H9 (cell line): ENCODE measurements around the gene GGA2. TPM values are rescaled to one million over a fixed set of nuclear protein-coding genes. Genes with fewer than 3 reads are reported as not detected.
A peak's percentile ranks its signal among the peaks of the same experiment; 100 is the strongest.

Experiments used
- DNase-seq: peaks from one replicate; pipeline ENCODE4 v3.0.0-alpha.2; 2017
- H2AFZ ChIP-seq: one replicate; pipeline ENCODE4 v1.6.1; 2013; ENCODE audit warnings: mild to moderate bottlenecking, low read length, control low read depth, moderate library complexity
- H2AK5ac ChIP-seq: 2 replicates; pipeline ENCODE4 v1.6.1; 2013; ENCODE audit warnings: low read length, control low read depth, mixed read lengths; ENCODE audit not compliant: insufficient read length
- H2BK120ac ChIP-seq: one replicate; pipeline ENCODE4 v1.6.1; 2013; ENCODE audit warnings: low read depth, mild to moderate bottlenecking, low read length, control low read depth, inconsistent platforms; ENCODE audit not compliant: poor library complexity, severe bottlenecking
- H2BK12ac ChIP-seq: 2 replicates; pipeline ENCODE4 v1.6.1; 2013; ENCODE audit warnings: low read length, control low read depth, mixed read lengths, low read depth; ENCODE audit not compliant: insufficient read length
- H2BK15ac ChIP-seq: 2 replicates; pipeline ENCODE4 v1.6.1; 2013; ENCODE audit warnings: low read depth, low read length, control low read depth
- H2BK20ac ChIP-seq: one replicate; pipeline ENCODE4 v1.6.1; 2013; ENCODE audit warnings: low read depth, mild to moderate bottlenecking, low read length, control low read depth, inconsistent platforms; ENCODE audit not compliant: poor library complexity, severe bottlenecking
- H2BK5ac ChIP-seq: 2 replicates; pipeline ENCODE4 v1.6.1; 2013; ENCODE audit warnings: low read length, control low read depth, mixed read lengths; ENCODE audit not compliant: insufficient read length
- H3K14ac ChIP-seq: 2 replicates; pipeline ENCODE4 v1.6.1; 2013; ENCODE audit warnings: low read length, control low read depth; ENCODE audit not compliant: insufficient read depth
- H3K18ac ChIP-seq: 2 replicates; pipeline ENCODE4 v1.6.1; 2013; ENCODE audit warnings: low read depth, mild to moderate bottlenecking, mixed read lengths, low read length, control low read depth; ENCODE audit not compliant: insufficient read length
- H3K23ac ChIP-seq: 2 replicates; pipeline ENCODE4 v1.6.1; 2013; ENCODE audit warnings: low read length, control low read depth, mixed read lengths, low read depth; ENCODE audit not compliant: insufficient read length
- H3K23me2 ChIP-seq: 2 replicates; pipeline ENCODE4 v1.6.1; 2013; ENCODE audit warnings: low read depth, mild to moderate bottlenecking, mixed read lengths, low read length, control low read depth; ENCODE audit not compliant: insufficient read length, poor library complexity, severe bottlenecking
- H3K27ac ChIP-seq: 2 replicates; pipeline ENCODE4 v1.5.1; 2013; ENCODE audit warnings: low read length, control low read depth, mixed read lengths, low read depth; ENCODE audit not compliant: insufficient read length
- H3K27me3 ChIP-seq: 2 replicates; pipeline ENCODE4 v1.6.1; 2013; ENCODE audit warnings: low read length, control low read depth, inconsistent platforms; ENCODE audit not compliant: insufficient read depth
- H3K4ac ChIP-seq: 2 replicates; pipeline ENCODE4 v1.6.1; 2013; ENCODE audit warnings: low read depth, mild to moderate bottlenecking, control low read depth, inconsistent platforms, low read length, moderate library complexity
- H3K4me1 ChIP-seq: 2 replicates; pipeline ENCODE4 v1.6.1; 2013; ENCODE audit warnings: low read length, control low read depth, inconsistent platforms; ENCODE audit not compliant: insufficient read depth
- H3K4me2 ChIP-seq: 2 replicates; pipeline ENCODE4 v1.6.1; 2013; ENCODE audit warnings: low read length, control low read depth, mixed read lengths; ENCODE audit not compliant: insufficient read length, insufficient read depth
- H3K56ac ChIP-seq: 2 replicates; pipeline ENCODE4 v1.6.1; 2013; ENCODE audit warnings: low read depth, mild to moderate bottlenecking, mixed read lengths, low read length, control low read depth; ENCODE audit not compliant: insufficient read length
- H3K79me1 ChIP-seq: 2 replicates; pipeline ENCODE4 v1.6.1; 2013; ENCODE audit warnings: low read depth, mild to moderate bottlenecking, moderate library complexity, low read length, control low read depth, inconsistent platforms; ENCODE audit not compliant: insufficient read depth, poor library complexity, severe bottlenecking
- H3K79me2 ChIP-seq: 2 replicates; pipeline ENCODE4 v1.6.1; 2013; ENCODE audit warnings: low read length, control low read depth, inconsistent platforms; ENCODE audit not compliant: insufficient read depth
- H3K9ac ChIP-seq: 2 replicates; pipeline ENCODE4 v1.6.1; 2013; ENCODE audit warnings: low read length, control low read depth, mixed read lengths; ENCODE audit not compliant: insufficient read length; ENCODE audit errors: extremely low read depth
- H3K9me3 ChIP-seq: one replicate; pipeline ENCODE4 v1.6.1; 2013; ENCODE audit warnings: low read depth, low read length, inconsistent platforms; ENCODE audit not compliant: control insufficient read depth
- H3T11ph ChIP-seq: one replicate; pipeline ENCODE4 v1.6.1; 2013; ENCODE audit warnings: mild to moderate bottlenecking, low read length, control low read depth, inconsistent platforms
- H4K20me1 ChIP-seq: one replicate; pipeline ENCODE4 v1.6.1; 2013; ENCODE audit not compliant: control insufficient read depth, insufficient read length, insufficient read depth
- H4K5ac ChIP-seq: 2 replicates; pipeline ENCODE4 v1.6.1; 2013; ENCODE audit warnings: low read depth, mild to moderate bottlenecking, mixed read lengths, low read length, control low read depth; ENCODE audit not compliant: insufficient read length
- H4K8ac ChIP-seq: replicated peaks from 2 replicates; pipeline ENCODE4 v1.6.1; 2013; ENCODE audit warnings: low read length, control low read depth, mixed read lengths, low read depth; ENCODE audit not compliant: insufficient read length
- H4K91ac ChIP-seq: 2 replicates; pipeline ENCODE4 v1.6.1; 2013; ENCODE audit warnings: low read depth, mild to moderate bottlenecking, moderate library complexity, mixed read lengths, low read length, control low read depth; ENCODE audit not compliant: insufficient read length
- H3K27ac Mint-ChIP-seq, 3 experiments: 2 replicates in 2 of 3; 3 replicates in 1 of 3; pipeline ENCODE4 v1.8.0; 2020 to 2021; ENCODE audit warnings: mixed read lengths in 3 of 3, mild to moderate bottlenecking in 1 of 3, moderate library complexity in 1 of 3
- H3K27me3 Mint-ChIP-seq: 2 replicates; pipeline ENCODE4 v1.8.0; 2021; ENCODE audit warnings: low read depth, mild to moderate bottlenecking, moderate library complexity, mixed read lengths
- H3K36me3 Mint-ChIP-seq, 3 experiments: 2 replicates in 2 of 3; 3 replicates in 1 of 3; pipeline ENCODE4 v1.8.0; 2020 to 2021; ENCODE audit warnings: low read depth in 3 of 3, mixed read lengths in 3 of 3; ENCODE audit not compliant: insufficient read depth in 1 of 3
- H3K4me1 Mint-ChIP-seq, 2 experiments: 2 replicates each; pipeline ENCODE4 v1.8.0; 2020; ENCODE audit warnings: mixed read lengths in 2 of 2
- H3K4me3 Mint-ChIP-seq, 2 experiments: 2 replicates in 1 of 2; 3 replicates in 1 of 2; pipeline ENCODE4 v1.8.0; 2020 to 2021; ENCODE audit warnings: mild to moderate bottlenecking in 2 of 2, mixed read lengths in 2 of 2, moderate library complexity in 1 of 2
- H3K9me3 Mint-ChIP-seq, 2 experiments: 2 replicates in 1 of 2; 3 replicates in 1 of 2; pipeline ENCODE4 v1.8.0; 2020; ENCODE audit warnings: mild to moderate bottlenecking in 2 of 2, mixed read lengths in 2 of 2, moderate library complexity in 1 of 2
- CTCF ChIP-seq: fragments of 200-600 bp; sonication (generic); conservative IDR thresholded peaks from 3 replicates; pipeline ENCODE4 v1.8.0; 2021; ENCODE audit warnings: antibody characterized with exemption, mild to moderate bottlenecking
- WGBS: extraction: QIAGEN DNeasy Blood & Tissue Kit; methylation state at CpG from one replicate; pipeline ENCODE4 v1.1.7; 2013; ENCODE audit warnings: missing lambda C conversion rate, low lambda C conversion rate, mixed read lengths; ENCODE audit not compliant: insufficient read length; ENCODE audit errors: extremely low coverage; 5-methylcytosine and 5-hydroxymethylcytosine counted together
- total RNA-seq: library from RNA; stranded (reverse); gene quantifications from 2 replicates; pipeline ENCODE4 v1.2.1, GENCODE V29; 2021

GGA2 gene
- total RNA-seq, 1 experiment from 2014 or later: 143 TPM

GRCh38 chr16:23495671-23496070 is 14.6 kb downstream of the GGA2 start:
- Histone ChIP-seq H3K9me3 (no peaks in the 10 kb centered on the region), H2BK20ac (no peak overlapping the region), H2AK5ac (no peak overlapping the region), H3K14ac (no peak overlapping the region), H3K79me2 (peaks cover 2% of the 10 kb centered on the region; the same call in 1 of the 2 replicates), H3K23ac (no peak overlapping the region), H3K27ac (no peak overlapping the region), H3K79me1 (peaks cover 3% of the 10 kb centered on the region), H3K56ac (no peak overlapping the region), H3K9ac (no peak overlapping the region), H3T11ph (no peak overlapping the region), H4K5ac (no peak overlapping the region), H3K4ac (no peak overlapping the region), H2AFZ (no peak overlapping the region), H4K20me1 (no peaks in the 10 kb centered on the region), H2BK120ac (no peak overlapping the region), H3K4me1 (no peaks in the 10 kb centered on the region), H4K91ac (no peak overlapping the region), H2BK5ac (no peak overlapping the region), H3K27me3 (no peaks in the 10 kb centered on the region), H3K18ac (no peak overlapping the region), H3K4me2 (no peak overlapping the region), H2BK12ac (no peak overlapping the region), H2BK15ac (no peak overlapping the region), H3K23me2 (no peaks in the 10 kb centered on the region), H4K8ac (no peak overlapping the region)
- Mint-ChIP-seq H3K27me3 (no peaks in the 10 kb centered on the region), H3K27ac (peak overlapping the region in 2 of 3 experiments; percentile 28 to 55; a peak in 3 of 7 replicates), H3K36me3 (peaks cover 30 to 69% (median 66%) of the 10 kb centered on the region in 3 experiments; a peak in 6 of 7 replicates), H3K4me1 (peaks cover 12 to 14% of the 10 kb centered on the region in 2 experiments), H3K9me3 (no peaks in the 10 kb centered on the region), H3K4me3 (no peak overlapping the region)
- no peak for TF ChIP-seq CTCF
- no peak for DNase-seq
- no CpG with 5 or more reads among the region's 4 CpGs for WGBS
